ENCODE data around the gene LSM5. TPM values are rescaled to one million over a fixed set of nuclear protein-coding genes. Genes with fewer than 3 reads are reported as not detected.
"Not testable (repeated sequence)": the region's sequence is repeated elsewhere in the genome, so short reads cannot be mapped to it uniquely, and the experiment has no call there.

LSM5 gene
- total and polyA plus RNA-seq, 9 donors = 18.4 to 59.8 (median 37.1) TPM

DNA sequence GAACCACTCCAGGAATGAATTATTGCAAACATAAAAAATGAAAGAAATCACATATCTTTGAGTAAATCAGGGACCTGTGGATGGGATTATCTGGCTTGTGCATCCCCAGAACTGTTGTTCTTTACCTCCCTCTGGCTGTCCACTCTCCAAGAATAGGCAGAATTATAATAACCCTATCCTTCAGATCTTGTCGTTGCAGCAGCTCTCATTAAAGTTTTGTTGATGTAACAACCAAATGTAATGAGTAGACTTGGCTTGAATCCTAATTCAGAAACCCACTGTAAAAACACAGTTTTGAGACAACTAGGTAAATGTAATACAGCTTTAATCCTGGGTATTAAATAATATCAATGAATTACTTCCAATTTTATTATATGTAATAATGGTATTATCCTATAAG is 16.2 kb downstream of the LSM5 start:
- Histone ChIP-seq H3K36me3 (no peaks in the 10 kb centered on the region), H3K27me3 (no peaks in the 10 kb centered on the region), H3K4me1 (ENCODE audit: insufficient read depth) (no peaks in the 10 kb centered on the region), H3K9me3 (no peaks in the 10 kb centered on the region), H3K4me3 (no peak overlapping the region), H3K27ac (no peak overlapping the region)
- WGBS, 3 donors = 29 to 48% (median 29%) methylated on average over 1 of the region's 1 CpG
- DNase-seq = no peak
- no peak for TF ChIP-seq POLR2A (IDR thresholded peaks at IDR 0.05)
- intact Hi-C loops (cut with DNase I) = no loop called here

GRCh38 chr7:32472015-32472414 is 18.2 kb downstream of the LSM5 start:
- no peaks in the 10 kb centered on the region for H3K4me1 ChIP-seq (ENCODE audit: insufficient read depth)
- no peak overlapping the region for H3K4me3 ChIP-seq
- H3K9me3 ChIP-seq = no peaks in the 10 kb centered on the region
- WGBS, 3 donors = 85 to 93% (median 91%) methylated on average over 9 of the region's 9 CpGs
- TF ChIP-seq CTCF (IDR thresholded peaks at IDR 0.05) (no peak), POLR2A (IDR thresholded peaks at IDR 0.05) (no peak), EP300 (IDR thresholded peaks at IDR 0.05) (no peak)
- intact Hi-C loops (cut with DNase I) = no loop called here
- DNase-seq = no peak
- no peak overlapping the region for H3K27ac ChIP-seq
- no peaks in the 10 kb centered on the region for H3K27me3 ChIP-seq
- no peaks in the 10 kb centered on the region for H3K36me3 ChIP-seq

DNA sequence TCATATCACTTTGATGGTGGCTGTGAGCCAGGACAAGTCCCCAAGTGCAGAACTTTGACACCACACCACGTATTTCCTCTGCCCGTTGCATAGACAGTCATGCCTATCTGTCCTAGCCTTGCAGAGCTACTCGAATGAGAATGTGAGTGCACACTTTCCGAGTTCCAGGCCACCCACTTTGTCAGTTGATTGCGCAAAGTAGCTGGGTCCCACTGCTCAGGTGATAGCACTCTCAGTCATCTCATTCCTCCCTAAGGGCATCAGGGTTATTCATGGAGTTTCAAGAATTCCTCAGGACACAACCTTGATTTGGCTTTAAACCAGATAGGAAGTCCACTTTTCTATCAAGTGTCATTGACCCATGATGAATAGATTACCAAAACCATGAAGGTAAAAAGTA is 19.3 kb downstream of the LSM5 start:
- no peaks in the 10 kb centered on the region for H3K9me3 ChIP-seq
- intact Hi-C loops (cut with DNase I) = no loop called here
- WGBS, 3 donors = 76 to 91% (median 76%) methylated on average over 5 of the region's 5 CpGs

GRCh38 chr7:32470004-32470403 is 20.2 kb downstream of the LSM5 start:
- H3K4me1 ChIP-seq (ENCODE audit: insufficient read depth); H3K36me3 ChIP-seq; DNase-seq; H3K9me3 ChIP-seq; intact Hi-C loops (cut with DNase I); H3K4me3 ChIP-seq; H3K27me3 ChIP-seq; H3K27ac ChIP-seq: not testable (repeated sequence)
- WGBS, 3 donors = 97 to 100% methylated on average over 1 of the region's 2 CpGs; no CpG with 5 or more reads in 1 of the 3 donors

More for the DNA sequence above, 19.3 kb downstream of the LSM5 start:
- no peak for DNase-seq
- H3K27ac ChIP-seq = no peak overlapping the region
- H3K36me3 ChIP-seq = no peaks in the 10 kb centered on the region
- no peak overlapping the region for H3K4me3 ChIP-seq
- no peak for TF ChIP-seq EP300 (IDR thresholded peaks at IDR 0.05)
- TF ChIP-seq POLR2A (IDR thresholded peaks at IDR 0.05) = no peak
- TF ChIP-seq CTCF (IDR thresholded peaks at IDR 0.05) = no peak
- H3K27me3 ChIP-seq = no peaks in the 10 kb centered on the region
- no peaks in the 10 kb centered on the region for H3K4me1 ChIP-seq (ENCODE audit: insufficient read depth)

GRCh38 chr7:32464641-32465416 is 25.4 kb downstream of the LSM5 start:
- H3K4me1 ChIP-seq (ENCODE audit: insufficient read depth); H3K4me3 ChIP-seq; H3K27ac ChIP-seq; H3K9me3 ChIP-seq; H3K27me3 ChIP-seq; intact Hi-C loops (cut with DNase I); H3K36me3 ChIP-seq; DNase-seq: not testable (repeated sequence)
- WGBS, 3 donors = 73 to 87% (median 77%) methylated on average over 23 to 27 of the region's 30 CpGs

DNA sequence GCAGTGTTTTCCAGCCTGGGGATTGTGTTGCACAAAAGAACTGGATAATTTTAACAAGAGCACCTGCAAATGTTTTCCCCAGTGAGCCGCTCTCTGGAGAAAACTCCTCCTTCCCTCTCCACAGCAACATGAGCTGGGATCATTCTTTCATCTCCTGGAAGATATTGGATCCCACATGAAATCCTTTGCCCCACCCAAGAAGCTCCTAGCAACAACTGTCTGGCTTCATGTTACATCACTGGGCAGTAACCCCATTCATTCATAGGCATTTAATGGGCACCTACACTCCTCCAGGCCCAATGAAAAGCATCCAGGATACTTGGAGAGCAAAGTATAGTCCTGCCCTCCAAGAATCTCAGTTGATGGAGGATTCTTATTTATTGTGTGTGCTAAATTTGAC is 27.2 kb downstream of the LSM5 start:
- Histone ChIP-seq H3K27ac (no peak overlapping the region), H3K36me3 (no peaks in the 10 kb centered on the region), H3K4me3 (no peak overlapping the region), H3K27me3 (no peaks in the 10 kb centered on the region), H3K9me3 (no peaks in the 10 kb centered on the region), H3K4me1 (ENCODE audit: insufficient read depth) (no peaks in the 10 kb centered on the region)
- TF ChIP-seq CTCF (IDR thresholded peaks at IDR 0.05) = no peak
- TF ChIP-seq EP300 (IDR thresholded peaks at IDR 0.05) = no peak
- TF ChIP-seq POLR2A (IDR thresholded peaks at IDR 0.05) = no peak
- DNase-seq = no peak
- WGBS, 3 donors = 49 to 72% (median 57%) methylated on average over 1 of the region's 1 CpG
- intact Hi-C loops (cut with DNase I) = no loop called here

All from ovary (tissue), 9 donors.